Measurements from ENCODE around the gene MYBBP1A. TPM values are rescaled to one million over a fixed set of nuclear protein-coding genes. Genes with fewer than 3 reads are reported as not detected.
"Not testable (repeated sequence)": the region's sequence is repeated elsewhere in the genome, so short reads cannot be mapped to it uniquely, and the experiment has no call there.

MYBBP1A gene
- total RNA-seq, 1 experiment from 2014 or later, result 123 TPM

GRCh38 chr17:4582691-4583090 is 27.5 kb upstream of the MYBBP1A start:
- Mint-ChIP-seq H3K27ac (ENCODE audit: low read depth, unreplicated experiment) (no peak overlapping the region), H3K4me3 (ENCODE audit: unreplicated experiment) (no peak overlapping the region), H3K36me3 (ENCODE audit: insufficient read depth, unreplicated experiment) (no peaks in the 10 kb centered on the region), H3K27me3 (ENCODE audit: insufficient read depth, unreplicated experiment) (peaks cover 60% of the 10 kb centered on the region), H3K4me1 (ENCODE audit: insufficient read depth, unreplicated experiment) (peaks cover 7% of the 10 kb centered on the region), H3K9me3 (ENCODE audit: unreplicated experiment) (no peaks in the 10 kb centered on the region)
- TF ChIP-seq CTCF (IDR thresholded peaks at IDR 0.05; ENCODE audit: unreplicated experiment), result no peak
- no peak for DNase-seq (ENCODE audit: unreplicated experiment)
- intact Hi-C loops (cut with micrococcal nuclease), result no loop called here
- POLR2A ChIA-PET, result no interaction called here
- BruUV-seq (replicated peaks), result no TSS peak
- CTCF ChIA-PET, result interaction anchor here (0.9 kb wide), 1 partner anchor 16 kb away, joined by 4 read pairs; no protein-coding TSS in a partner anchor

- no peak for TF ChIP-seq CTCF (IDR thresholded peaks at IDR 0.05; ENCODE audit: unreplicated experiment)
- ChIA-PET POLR2A (no interaction called here), CTCF (interaction anchor here (0.9 kb wide), 1 partner anchor 15 kb away, joined by 4 read pairs; no protein-coding TSS in a partner anchor)
- no TSS peak for BruUV-seq (replicated peaks)
- Mint-ChIP-seq H3K4me3 (ENCODE audit: unreplicated experiment) (no peak overlapping the region), H3K27me3 (ENCODE audit: insufficient read depth, unreplicated experiment) (peaks cover 58% of the 10 kb centered on the region), H3K4me1 (ENCODE audit: insufficient read depth, unreplicated experiment) (peaks cover 7% of the 10 kb centered on the region), H3K9me3 (ENCODE audit: unreplicated experiment) (no peaks in the 10 kb centered on the region), H3K36me3 (ENCODE audit: insufficient read depth, unreplicated experiment) (no peaks in the 10 kb centered on the region), H3K27ac (ENCODE audit: low read depth, unreplicated experiment) (no peak overlapping the region)
- no peak for DNase-seq (ENCODE audit: unreplicated experiment)
- intact Hi-C loops (cut with micrococcal nuclease), result no loop called here
Measured at GRCh38 chr17:4582101-4582501, 26.9 kb upstream of the MYBBP1A start.

GRCh38 chr17:4580291-4580690 is 25.1 kb upstream of the MYBBP1A start:
- DNase-seq (ENCODE audit: unreplicated experiment), result no peak
- Mint-ChIP-seq H3K27ac (ENCODE audit: low read depth, unreplicated experiment) (no peak overlapping the region), H3K36me3 (ENCODE audit: insufficient read depth, unreplicated experiment) (no peaks in the 10 kb centered on the region), H3K4me3 (ENCODE audit: unreplicated experiment) (no peak overlapping the region), H3K27me3 (ENCODE audit: insufficient read depth, unreplicated experiment) (peaks cover 40% of the 10 kb centered on the region), H3K4me1 (ENCODE audit: insufficient read depth, unreplicated experiment) (peaks cover 7% of the 10 kb centered on the region), H3K9me3 (ENCODE audit: unreplicated experiment) (no peaks in the 10 kb centered on the region)
- BruUV-seq (replicated peaks), result no TSS peak
- TF ChIP-seq CTCF (IDR thresholded peaks at IDR 0.05; ENCODE audit: unreplicated experiment), result no peak
- ChIA-PET POLR2A (interaction anchor here (0.6 kb wide), 1 partner anchor 139 kb away, joined by 3 read pairs; no protein-coding TSS in a partner anchor), CTCF (interaction anchor here (1.8 to 2.0 kb wide), 2 partner anchors 13 to 15 kb away, joined by 6 to 7 read pairs; no protein-coding TSS in a partner anchor)
- intact Hi-C loops (cut with micrococcal nuclease), result no loop called here

GRCh38 chr17:4579678-4580077 is 24.5 kb upstream of the MYBBP1A start:
- intact Hi-C loops (cut with micrococcal nuclease), result no loop called here
- Mint-ChIP-seq H3K27me3 (ENCODE audit: insufficient read depth, unreplicated experiment) (peaks cover 33% of the 10 kb centered on the region), H3K4me1 (ENCODE audit: insufficient read depth, unreplicated experiment) (peaks cover 7% of the 10 kb centered on the region), H3K4me3 (ENCODE audit: unreplicated experiment) (no peak overlapping the region), H3K36me3 (ENCODE audit: insufficient read depth, unreplicated experiment) (no peaks in the 10 kb centered on the region), H3K27ac (ENCODE audit: low read depth, unreplicated experiment) (no peak overlapping the region), H3K9me3 (ENCODE audit: unreplicated experiment) (no peaks in the 10 kb centered on the region)
- no peak for TF ChIP-seq CTCF (IDR thresholded peaks at IDR 0.05; ENCODE audit: unreplicated experiment)
- no TSS peak for BruUV-seq (replicated peaks)
- ChIA-PET POLR2A (no interaction called here), CTCF (interaction anchor here (1.8 to 2.0 kb wide), 2 partner anchors 13 to 15 kb away, joined by 6 to 7 read pairs; no protein-coding TSS in a partner anchor)
- no peak for DNase-seq (ENCODE audit: unreplicated experiment)

- H3K27ac Mint-ChIP-seq (ENCODE audit: low read depth, unreplicated experiment); DNase-seq (ENCODE audit: unreplicated experiment); H3K9me3 Mint-ChIP-seq (ENCODE audit: unreplicated experiment); BruUV-seq (replicated peaks); intact Hi-C loops (cut with micrococcal nuclease); H3K4me1 Mint-ChIP-seq (ENCODE audit: insufficient read depth, unreplicated experiment); H3K36me3 Mint-ChIP-seq (ENCODE audit: insufficient read depth, unreplicated experiment); H3K4me3 Mint-ChIP-seq (ENCODE audit: unreplicated experiment); CTCF ChIA-PET; POLR2A ChIA-PET: not testable (repeated sequence)
- H3K27me3 Mint-ChIP-seq (ENCODE audit: insufficient read depth, unreplicated experiment), result peaks cover 26% of the 10 kb centered on the region
Measured at GRCh38 chr17:4578349-4578748, 23.2 kb upstream of the MYBBP1A start.

Measured in MCF 10A (cell line).